ENCODE data around the gene GNG8.
A peak's percentile ranks its signal among the peaks of the same experiment; 100 is the strongest.

Gene GNG8

DNA sequence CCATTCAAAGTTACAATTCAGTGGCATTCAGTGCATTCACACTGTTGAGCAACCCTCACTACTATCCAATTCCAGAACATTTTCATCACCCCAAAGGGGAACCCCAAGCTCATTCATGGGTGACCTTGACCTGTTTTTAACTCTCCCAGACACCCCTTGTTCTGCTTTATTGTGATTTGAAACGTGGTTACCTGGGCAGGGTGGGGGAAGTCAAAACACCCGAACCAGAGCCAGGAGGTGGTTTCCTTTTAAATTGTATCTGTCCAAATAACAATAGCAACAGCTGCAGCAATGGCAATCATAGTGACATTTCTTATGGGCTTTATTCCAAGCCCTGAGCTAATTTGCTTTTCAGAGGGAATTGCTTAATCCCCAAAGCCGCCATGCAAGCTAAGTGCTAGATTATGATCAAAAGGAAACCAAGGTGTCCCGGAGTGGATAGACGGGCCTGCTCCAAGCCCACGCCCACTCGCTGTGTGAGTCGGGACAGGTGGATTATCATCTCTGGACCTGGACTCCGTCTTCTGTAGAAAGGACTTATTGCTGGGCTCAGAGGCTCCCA lies 17.3 kb downstream of the GNG8 start:
- peak; percentile 16 for DNase-seq (ENCODE audit: low spot score)

DNA sequence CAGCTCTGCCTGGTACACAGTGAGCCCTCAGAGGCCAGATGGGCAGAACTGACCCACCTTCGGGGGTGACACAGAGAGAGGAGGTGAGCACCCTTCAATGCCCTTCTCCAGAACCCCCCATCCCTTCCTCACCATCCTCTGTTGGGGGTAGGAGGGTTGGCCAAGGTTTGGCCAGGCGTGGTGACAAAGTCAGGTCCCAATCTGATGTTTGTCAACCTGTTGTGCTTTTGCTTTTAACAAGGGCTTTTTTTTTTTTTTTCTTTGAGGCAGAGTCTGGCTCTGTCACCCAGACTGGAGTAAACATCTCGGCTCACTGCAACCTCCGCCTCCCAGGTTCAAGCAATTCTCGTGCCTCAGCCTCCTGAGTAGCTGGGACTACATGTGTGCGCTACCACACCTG lies 18.4 kb downstream of the GNG8 start:
- no peak for DNase-seq (ENCODE audit: low spot score)

DNA sequence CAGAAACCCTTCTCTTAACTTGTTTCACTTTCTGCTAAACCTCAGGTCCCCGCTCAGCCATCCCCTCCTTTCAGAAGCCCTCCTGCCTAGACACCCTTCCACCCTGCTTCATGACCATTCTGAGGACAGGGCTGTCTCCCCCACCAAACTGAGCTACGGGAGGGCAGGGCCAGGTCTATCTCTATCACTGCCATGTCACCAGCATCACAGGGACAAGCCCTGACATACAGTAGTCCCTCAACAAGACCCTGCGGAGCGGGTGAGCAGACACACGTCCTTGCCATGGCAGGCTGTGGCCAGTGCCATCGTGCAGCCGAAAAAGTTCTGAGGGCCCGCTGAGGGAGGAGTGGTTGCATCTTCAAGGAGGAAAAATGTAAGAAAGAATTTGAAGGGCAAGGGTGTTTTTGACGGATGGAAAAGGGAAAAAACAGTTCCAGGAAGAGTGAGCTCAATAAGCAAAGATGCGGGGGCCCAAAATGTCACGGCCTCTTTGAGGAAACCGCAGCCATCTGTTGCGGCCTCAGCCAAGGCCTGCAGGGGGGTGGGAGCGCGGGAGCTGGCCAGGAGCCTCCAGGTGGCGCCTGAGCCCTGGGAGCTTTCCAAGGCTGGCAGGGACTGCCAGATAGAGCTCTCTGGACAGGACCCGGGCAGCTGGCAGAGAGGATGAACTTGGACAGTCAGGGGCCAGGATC lies 19.2 kb downstream of the GNG8 start:
- no peak for DNase-seq (ENCODE audit: low spot score)

DNA sequence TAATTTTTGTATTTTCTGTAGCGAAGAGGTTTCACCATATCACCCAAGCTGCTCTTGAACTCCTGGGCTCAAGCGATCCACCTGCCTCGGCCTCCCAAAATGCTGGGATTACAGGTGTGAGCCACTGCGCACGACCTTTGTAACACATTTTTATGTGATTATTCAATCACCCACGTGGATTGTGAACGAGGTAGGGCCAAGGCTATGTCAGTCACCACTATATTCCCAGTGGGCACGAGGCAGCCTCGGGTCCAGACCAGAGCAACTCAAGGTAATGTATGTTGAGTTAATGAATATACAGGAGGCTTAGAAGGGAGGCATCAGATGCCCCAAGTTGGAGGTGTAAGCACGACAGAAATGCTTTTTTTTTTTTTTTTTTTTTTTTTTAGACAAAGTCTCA lies 20.0 kb downstream of the GNG8 start:
- no peak for DNase-seq (ENCODE audit: low spot score)

DNA sequence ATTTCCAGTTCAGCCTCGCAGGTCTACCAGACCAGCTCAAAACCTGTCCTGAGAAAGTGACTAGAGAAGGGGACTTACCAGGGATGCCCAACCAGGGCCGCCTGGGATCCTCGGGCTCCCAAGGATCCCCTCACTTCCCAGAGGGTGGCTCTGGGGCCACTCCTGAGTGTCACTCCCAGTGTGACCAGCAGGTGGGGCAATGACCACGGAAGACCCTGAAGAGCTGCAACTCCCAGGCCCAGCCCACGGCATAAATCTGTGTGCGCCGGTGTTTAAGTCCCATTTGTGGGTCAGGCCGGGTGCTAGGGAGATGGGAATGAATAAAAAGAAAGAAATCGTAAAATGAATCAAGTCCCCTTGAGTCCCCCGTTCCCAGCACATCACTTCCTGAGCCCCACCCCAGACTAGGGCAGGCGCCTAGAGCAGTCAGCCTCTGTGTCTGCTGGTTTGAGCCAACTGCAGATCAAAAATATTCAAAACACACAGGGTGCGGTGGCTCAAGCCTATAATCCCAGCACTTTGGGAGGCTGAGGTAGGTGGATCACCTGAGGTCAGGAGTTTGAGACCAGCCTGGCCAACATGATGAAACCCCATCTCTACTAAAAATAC lies 21.8 kb downstream of the GNG8 start:
- peak; percentile 76 for DNase-seq (ENCODE audit: low spot score)

DNA sequence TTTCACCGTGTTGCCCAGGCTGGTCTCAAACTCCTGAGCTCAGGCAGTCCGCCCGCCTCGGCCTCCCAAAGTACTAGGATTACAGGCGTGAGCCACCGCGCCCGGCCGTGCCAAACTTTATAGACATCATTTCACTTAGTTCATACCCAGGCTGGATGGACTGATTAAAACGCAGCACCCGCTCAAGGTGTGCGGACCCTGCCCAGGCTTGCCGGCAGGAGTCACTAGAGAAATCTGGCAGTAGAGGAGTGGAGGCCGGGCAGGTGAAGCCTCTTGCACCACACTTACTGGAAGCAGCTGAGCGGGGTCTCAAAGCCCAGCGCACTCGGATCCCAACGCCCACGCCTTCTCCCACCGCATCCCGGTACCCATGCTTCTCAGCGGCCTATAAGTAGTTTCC lies 22.5 kb downstream of the GNG8 start:
- DNase-seq (ENCODE audit: low spot score) = no peak

DNA sequence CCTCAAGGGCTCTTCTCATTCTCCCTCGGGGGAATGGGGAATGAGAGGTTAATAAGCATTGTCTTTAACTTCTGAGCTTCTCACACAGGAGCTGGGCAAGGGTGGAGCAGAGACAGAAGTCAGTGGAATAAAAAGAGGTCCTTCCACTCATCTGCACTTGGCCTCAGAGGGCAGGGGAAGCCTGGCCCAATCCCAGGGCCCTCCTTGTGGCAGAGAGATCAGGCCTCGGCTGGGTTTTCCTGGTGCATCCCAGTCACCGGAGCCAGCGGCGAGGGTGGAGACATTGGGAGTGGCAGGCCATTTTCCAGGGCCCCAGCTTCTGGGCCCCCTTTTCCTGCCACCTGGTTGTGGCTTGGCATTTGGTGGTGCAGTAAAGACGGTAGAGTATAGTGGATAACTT lies 24.2 kb downstream of the GNG8 start:
- DNase-seq (ENCODE audit: low spot score) = no peak

DNA sequence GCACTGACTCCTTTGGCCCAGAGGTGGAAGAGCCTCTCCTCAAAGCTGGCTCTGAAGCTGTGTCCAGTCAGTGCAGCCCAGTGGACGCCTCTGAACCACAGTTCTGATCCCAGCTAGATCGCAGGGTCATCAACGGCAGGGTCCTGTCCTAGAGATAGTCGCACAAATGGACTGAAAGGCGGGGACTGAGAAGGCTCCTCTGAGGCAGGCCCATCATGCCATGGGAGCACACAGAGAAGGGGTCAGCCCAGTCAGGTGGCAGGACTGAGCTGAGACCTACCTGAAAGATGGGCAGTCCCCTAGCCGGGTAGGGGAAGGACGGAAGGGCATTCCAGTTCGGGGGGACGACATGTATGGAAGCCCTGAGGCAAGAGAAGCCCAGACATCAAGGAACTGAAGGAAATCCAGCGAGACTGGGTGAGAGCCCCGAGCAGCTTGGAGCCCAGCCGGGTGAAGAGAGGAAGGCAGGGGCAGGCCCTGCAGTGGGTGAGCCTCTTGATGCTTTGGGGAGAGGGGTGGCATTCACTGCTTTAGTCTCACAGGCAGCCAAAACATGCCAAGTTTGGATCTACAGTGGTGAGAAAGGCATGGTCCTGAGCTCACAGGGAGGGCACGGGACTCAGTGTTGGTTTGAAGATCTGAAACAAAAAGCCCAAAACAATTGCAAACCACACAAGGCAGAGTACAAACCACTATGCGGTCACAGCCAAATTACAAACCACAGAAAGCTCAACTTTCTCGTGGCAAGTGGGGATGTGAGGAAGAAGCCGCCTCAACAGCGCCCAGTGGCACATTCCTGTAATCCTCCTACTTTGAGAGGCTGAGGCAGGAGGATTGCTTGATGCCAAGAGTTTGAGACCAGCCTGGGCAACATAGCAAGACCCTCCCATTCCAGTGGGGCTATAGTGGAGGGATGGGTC lies 24.9 kb downstream of the GNG8 start:
- peak; percentile 34 for DNase-seq (ENCODE audit: low spot score)

DNA sequence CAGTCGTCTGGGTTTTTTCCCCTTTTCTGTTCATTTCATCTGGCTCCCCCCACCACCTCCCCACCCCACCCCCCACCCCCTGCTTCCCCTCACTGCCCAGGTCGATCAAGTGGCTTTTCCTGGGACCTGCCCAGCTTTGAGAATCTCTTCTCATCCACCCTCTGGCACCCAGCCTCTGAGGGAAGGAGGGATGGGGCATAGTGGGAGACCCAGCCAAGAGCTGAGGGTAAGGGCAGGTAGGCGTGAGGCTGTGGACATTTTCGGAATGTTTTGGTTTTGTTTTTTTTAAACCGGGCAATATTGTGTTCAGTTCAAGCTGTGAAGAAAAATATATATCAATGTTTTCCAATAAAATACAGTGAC lies 25.6 kb downstream of the GNG8 start:
- DNase-seq (ENCODE audit: low spot score) = no peak

DNA sequence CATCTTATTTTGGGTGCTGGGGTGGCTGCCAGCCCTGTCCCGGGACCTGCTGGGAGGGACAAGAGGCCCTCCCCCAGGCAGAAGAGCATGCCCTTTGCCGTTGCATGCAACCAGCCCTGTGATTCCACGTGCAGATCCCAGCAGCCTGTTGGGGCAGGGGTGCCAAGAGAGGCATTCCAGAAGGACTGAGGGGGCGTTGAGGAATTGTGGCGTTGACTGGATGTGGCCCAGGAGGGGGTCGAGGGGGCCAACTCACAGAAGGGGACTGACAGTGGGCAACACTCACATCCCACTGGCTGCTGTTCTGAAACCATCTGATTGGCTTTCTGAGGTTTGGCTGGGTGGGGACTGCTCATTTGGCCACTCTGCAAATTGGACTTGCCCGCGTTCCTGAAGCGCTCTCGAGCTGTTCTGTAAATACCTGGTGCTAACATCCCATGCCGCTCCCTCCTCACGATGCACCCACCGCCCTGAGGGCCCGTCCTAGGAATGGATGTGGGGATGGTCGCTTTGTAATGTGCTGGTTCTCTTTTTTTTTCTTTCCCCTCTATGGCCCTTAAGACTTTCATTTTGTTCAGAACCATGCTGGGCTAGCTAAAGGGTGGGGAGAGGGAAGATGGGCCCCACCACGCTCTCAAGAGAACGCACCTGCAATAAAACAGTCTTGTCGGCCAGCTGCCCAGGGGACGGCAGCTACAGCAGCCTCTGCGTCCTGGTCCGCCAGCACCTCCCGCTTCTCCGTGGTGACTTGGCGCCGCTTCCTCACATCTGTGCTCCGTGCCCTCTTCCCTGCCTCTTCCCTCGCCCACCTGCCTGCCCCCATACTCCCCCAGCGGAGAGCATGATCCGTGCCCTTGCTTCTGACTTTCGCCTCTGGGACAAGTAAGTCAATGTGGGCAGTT lies 26.2 kb downstream of the GNG8 start:
- no peak for DNase-seq (ENCODE audit: low spot score)

DNA sequence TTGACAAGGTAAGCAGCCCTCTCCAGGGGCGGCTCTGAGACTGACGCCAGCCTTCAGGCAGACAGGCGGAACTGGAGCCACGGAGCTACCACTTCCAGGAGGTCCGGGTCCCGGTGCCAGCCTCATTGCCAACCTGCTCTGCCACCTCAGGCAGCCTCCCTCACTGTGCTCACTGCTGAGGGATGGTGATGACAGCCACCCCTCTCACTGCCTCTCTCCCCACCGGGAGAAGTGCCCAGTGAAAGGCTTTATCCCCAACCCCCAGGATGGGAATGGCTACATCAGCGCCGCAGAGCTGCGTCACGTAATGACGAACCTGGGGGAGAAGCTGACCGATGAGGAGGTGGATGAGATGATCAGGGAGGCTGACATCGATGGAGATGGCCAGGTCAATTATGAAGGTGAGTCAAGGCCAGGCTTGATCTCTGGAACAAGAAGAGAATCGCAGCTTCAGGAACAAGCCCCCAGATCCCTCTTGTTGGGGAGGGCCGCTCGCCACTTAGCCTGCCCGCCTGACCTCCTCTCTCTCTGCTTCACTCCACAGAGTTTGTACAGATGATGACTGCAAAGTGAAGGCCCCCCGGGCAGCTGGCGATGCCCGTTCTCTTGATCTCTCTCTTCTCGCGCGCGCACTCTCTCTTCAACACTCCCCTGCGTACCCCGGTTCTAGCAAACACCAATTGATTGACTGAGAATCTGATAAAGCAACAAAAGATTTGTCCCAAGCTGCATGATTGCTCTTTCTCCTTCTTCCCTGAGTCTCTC lies 27.2 kb downstream of the GNG8 start:
- DNase-seq (ENCODE audit: low spot score) = no peak

DNA sequence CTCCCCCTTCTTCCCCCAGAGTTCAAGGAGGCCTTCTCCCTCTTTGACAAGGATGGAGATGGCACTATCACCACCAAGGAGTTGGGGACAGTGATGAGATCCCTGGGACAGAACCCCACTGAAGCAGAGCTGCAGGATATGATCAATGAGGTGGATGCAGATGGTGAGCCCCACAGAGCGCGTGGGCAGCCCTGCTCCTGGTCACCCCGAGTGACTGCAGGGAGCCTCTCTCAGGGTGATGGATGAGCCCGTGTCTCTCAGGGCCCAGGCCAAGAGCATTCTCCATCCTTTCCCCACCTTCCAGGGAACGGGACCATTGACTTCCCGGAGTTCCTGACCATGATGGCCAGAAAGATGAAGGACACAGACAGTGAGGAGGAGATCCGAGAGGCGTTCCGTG lies 27.8 kb downstream of the GNG8 start:
- DNase-seq (ENCODE audit: low spot score) = no peak

DNA sequence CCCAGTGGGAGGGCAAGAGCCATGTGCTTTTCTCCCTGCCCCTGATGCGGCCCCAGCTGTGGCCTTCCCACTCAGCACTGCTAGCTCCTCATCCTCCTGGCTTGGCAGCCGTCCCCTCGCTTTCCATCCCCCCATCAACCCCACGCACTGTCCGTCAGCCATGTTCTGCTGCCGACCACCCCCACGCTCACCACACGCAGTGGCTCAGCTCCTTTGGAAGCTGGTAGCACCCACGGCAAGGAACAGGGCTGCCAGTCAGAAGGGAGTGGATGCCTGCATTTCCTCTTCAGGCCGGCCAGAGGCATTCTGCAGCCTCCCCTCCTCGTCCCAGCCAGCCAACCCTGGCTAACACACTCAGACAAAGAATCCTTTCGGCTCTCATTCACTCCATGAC lies 28.6 kb downstream of the GNG8 start:
- DNase-seq (ENCODE audit: low spot score) = no peak

DNA sequence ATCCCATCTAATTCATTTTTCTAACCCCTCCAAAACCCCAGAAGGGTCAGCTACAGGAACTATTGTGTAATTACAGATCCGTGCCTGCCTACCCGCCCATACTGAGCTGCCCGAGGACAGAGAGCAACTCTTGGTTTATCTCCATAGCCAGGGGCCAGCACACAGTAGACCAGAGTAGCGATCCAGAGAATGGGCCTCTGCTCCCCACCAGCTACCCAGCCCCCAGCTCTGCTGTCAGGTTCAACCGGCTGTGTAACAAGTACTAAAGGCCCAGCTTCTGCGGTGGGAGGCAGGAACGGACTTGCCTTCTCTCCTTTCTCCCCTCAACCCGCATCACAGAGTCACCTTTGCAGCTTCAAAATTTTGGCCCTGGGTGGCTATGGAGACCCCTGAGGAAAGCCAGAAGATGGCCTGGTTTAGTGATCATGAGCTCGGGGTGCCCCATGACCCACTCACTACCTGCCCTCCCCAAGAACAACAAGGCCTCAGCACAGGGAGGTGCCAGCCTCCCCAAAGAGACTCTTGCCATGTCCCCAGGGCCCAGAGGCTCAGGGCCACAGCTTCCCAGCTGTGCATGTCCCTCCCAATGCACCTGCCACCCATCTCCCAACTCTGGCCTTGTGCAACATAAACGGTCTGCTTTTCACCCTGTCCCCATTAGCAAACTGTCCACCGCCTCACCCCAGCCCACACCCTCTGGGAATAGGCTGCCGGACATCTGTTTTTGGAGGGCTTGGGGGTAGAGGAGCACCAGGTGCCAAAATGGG lies 29.1 kb downstream of the GNG8 start:
- no peak for DNase-seq (ENCODE audit: low spot score)

DNA sequence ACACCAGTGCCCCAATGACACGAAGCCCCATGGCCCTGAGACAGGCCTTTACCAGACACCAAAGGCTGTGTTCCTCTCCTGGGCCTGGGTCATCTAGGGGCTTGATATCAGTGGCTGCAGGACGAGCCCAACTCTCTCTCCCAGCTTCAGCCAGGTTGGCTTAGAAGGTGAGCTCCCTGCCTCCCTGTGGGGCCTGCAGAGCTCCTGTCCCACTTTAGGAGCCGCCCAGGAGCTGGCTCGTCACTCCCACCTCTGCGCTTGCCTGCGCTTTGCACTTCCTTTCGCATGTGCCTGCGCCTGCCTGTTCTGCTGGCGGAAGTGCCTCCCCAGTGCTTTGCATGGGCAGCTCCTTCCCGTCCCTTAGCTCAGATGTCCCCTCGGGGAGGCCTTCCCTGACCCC lies 30.0 kb downstream of the GNG8 start:
- DNase-seq (ENCODE audit: low spot score) = no peak

DNA sequence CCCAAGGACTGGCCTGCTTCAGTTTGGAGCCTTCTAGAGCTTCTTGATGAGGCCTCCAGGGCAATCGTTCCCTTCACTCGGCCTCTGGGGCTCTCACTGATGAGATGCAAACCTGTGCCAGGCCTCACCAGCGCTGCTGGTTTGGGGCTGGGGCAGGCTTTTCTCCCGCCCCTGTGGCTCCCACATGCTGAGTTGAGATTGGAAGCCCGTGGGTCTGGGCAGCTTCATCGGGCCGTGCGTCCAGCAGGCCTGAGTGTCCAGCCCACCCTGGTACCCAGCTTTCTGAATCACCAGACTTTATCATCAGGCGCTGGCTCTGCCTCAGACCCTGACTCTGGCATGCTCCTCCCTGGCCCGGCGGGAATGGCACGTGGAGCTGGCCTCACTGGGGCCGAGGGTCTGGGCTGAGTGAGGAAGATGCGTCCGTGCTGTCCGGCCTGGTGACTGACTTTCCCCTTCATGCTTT lies 30.6 kb downstream of the GNG8 start:
- no peak for DNase-seq (ENCODE audit: low spot score)

DNA sequence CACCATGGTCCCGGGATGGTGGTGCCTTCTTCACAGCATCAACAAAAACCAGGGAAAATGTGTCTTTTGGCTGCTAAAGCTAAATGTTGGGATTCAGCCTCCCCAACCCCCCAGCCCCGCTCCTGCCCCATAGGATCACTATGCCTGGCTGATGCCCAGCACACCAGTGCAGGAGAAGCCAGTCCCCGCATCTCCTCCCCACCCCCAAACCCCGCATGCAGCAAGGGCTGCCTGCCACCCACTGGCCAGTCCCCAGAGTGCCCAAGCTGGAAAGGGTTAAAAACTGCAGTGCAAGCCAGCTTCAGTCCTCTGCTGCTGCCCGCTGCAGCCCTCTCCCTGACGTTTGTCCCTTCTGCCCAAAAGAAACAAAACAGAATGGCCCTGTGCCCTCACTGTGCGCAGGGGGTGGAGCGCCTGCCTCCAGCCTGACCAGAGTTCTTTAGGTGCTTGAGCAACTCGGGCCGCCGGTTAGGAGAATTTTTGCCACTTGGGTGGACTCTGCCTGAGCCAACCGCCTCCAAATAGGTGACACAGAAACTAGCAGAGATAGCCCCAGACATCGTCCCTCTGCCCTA lies 31.1 kb downstream of the GNG8 start:
- DNase-seq (ENCODE audit: low spot score) = no peak

DNA sequence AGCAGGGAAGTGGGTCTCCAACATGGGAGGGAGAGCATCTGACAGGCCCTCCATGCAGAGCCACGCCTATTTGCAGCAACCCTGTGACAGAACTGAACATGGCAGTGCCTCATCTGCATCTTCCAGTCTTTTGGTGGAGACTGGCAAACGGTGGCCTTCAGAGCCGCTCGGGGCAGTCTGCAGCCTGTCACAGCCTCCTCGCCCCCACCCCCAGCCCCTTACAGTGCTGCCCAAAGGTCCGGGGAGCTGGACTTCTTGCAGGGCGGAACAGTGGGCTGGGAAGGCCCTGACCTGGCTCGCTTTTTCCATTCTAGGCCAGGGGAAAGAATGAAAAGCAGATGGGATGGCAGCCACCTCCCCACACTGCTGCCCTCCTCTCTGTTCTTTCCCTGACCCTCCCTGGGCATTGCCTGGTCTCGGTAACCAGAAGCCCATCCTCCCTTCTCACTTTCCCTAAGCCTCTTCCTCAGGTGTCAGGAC lies 32.2 kb downstream of the GNG8 start:
- DNase-seq (ENCODE audit: low spot score) = no peak

DNA sequence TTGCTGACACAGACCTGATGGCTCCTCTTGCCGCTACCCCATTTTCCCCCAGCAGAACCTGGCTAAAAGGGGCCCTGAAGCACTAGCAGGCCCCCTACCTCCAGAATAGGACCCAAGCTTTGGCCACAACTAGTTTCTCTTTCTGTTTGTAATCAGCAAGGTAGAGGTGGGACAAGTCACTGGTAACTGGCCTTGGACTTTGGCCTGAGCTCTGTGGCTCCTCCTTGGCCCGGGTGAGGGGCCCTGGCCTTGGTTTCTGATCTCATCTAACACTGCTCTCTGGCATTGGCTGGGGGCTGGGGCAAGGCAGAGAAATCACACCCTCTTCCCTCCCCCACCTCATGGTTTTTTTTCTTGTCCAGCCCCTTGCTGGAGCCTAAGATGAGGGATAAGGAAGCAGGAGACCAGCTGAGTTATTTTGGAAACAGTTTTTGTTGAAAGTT lies 32.8 kb downstream of the GNG8 start:
- no peak for DNase-seq (ENCODE audit: low spot score)
